Adrenal gland (tissue), 5 donors: Measurements from ENCODE around the gene GRIK1.

ENCODE experiments used
- CTCF ChIP-seq, 6 experiments: fragments of 450-650 bp in 4 of 6; fragments of 200-600 bp in 2 of 6; sonication (generic) in 1 of 6; IDR thresholded peaks; 1 replicate in 5 of 6; 2 replicates in 1 of 6; pipeline versions ENCODE4 v1.5.1 to v1.8.0; 2016 to 2021; ENCODE audit warnings: antibody characterized with exemption in 6 of 6, mild to moderate bottlenecking in 2 of 6, moderate library complexity in 1 of 6
- POLR2A ChIP-seq, 2 donors: fragments of 450-650 bp; IDR thresholded peaks; one replicate each; pipeline ENCODE4 v1.6.1; 2017; ENCODE audit warnings: antibody characterized with exemption in 2 of 2, mild to moderate bottlenecking in 2 of 2, moderate library complexity in 1 of 2
- donor health status: DM: no; HTN: no; CAD: no.

DNA sequence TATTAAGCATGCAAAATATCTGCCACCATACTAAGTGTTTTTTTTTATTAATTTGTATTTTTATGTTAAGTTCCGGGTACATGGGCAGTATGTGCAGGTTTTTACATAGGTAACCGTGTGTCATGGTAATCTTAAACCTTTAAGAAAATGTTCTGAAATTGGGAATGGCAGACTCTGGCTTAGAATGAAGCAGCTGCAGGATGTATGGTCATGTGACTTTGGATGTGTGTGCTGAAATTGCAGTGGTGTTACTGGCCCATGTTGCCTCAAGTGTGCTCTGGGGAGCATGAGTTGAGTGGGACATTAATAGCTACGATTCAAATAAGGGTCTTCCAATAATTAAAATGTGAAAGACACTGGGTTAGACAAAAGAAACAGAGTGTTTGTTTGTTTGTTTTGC is 6.7 kb downstream of the GRIK1 start:
- TF ChIP-seq CTCF (IDR thresholded peaks at IDR 0.05) (no peak), POLR2A (IDR thresholded peaks at IDR 0.05) (no peak)
